GM13976 (cell line): ENCODE measurements around the gene FNDC3B.
"Not testable (repeated sequence)": the region's sequence is repeated elsewhere in the genome, so short reads cannot be mapped to it uniquely, and the experiment has no call there.

Experiments
- DNase-seq: peaks from one replicate; pipeline ENCODE4 v3.0.0; 2012; ENCODE audit warnings: low spot score
- in situ Hi-C: fragments of 300-500 bp; cut with MboI; formaldehyde crosslinking; loops from one replicate; pipeline ENCODE4 v1.12.0; 2022; ENCODE audit warnings: low sequenced_read_pairs, mixed read lengths, inconsistent platforms; ENCODE audit not compliant: unreplicated experiment
- TF ChIP-seq, protein P1 (sequence below): IDR thresholded peaks from 2 replicates; pipeline ENCODE4 v1.5.1; 2012; ENCODE audit warnings: borderline replicate concordance, mild to moderate bottlenecking; ENCODE audit not compliant: insufficient read depth; ENCODE audit errors: extremely low read depth, missing control alignments, control extremely low read depth

The FNDC3B gene

DNA sequence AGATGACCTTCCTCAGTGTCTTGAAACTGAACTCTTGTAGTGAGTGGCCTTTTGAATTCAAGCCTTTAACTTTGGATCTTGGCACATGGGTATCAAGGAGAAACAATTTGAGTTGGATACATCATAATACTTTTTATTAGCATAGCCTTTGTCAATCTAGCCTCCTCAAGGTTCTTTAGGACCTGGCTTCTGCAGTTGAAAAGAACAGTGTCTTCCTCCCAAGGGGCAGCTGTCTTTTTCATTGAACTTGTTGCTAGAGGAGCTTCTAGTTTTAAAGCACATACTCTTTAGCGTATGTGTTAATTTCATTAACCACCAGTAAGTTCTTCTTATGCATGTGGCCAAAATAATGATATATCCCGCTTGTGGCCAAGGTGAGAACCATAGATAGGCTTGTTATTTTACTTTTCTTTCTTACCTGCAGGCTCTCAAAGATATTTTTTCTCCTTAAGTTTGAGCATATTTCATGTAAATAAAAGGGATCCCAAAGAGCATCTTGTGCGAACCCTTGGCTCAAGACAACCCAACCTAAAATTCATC, 325.7 kb downstream of the FNDC3B start:
- DNase-seq: no peak
- TF ChIP-seq, protein P1, sequence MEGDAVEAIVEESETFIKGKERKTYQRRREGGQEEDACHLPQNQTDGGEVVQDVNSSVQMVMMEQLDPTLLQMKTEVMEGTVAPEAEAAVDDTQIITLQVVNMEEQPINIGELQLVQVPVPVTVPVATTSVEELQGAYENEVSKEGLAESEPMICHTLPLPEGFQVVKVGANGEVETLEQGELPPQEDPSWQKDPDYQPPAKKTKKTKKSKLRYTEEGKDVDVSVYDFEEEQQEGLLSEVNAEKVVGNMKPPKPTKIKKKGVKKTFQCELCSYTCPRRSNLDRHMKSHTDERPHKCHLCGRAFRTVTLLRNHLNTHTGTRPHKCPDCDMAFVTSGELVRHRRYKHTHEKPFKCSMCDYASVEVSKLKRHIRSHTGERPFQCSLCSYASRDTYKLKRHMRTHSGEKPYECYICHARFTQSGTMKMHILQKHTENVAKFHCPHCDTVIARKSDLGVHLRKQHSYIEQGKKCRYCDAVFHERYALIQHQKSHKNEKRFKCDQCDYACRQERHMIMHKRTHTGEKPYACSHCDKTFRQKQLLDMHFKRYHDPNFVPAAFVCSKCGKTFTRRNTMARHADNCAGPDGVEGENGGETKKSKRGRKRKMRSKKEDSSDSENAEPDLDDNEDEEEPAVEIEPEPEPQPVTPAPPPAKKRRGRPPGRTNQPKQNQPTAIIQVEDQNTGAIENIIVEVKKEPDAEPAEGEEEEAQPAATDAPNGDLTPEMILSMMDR: no peak
- in situ Hi-C loops: no loop called here

DNA sequence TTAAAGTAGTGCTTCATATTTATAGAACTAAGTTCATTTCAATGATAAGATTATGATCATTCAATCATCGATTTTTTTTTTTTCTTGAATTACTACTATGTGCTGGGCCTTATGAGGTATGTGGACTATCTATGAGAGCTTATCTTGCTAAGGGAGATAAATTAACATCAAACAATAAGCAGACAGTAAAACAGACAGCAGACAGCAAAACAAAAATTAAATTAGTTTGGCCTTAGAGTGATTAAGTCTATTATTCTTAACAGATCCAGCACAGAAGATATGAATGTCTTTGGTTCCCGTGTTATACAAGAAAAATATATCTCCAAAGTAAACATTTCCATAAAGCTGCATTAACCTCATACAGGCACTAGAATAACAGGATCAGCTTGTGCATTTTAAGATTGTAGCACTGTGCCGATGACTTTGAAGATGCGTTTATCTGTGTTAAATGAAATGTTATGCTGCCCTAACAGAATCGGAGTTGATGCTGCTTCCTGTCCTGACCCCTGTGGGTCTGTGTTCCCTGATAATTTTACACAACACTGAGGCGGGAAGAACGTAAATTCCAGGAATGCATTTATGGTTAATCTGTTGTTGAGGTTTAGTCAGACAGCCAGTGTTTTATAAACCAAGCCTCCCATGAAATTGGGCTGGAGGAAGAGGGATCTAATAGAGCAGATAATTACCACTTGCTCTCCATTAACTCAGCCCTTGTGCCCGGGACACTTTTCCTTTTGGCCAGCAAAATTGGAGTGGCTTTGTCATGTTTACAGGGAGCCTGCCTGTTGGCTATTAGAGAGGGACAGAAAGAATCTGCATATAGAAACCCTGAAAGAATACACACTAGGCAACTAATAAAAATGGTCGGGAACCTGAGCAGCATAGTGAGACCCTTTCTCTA, 328.1 kb downstream of the FNDC3B start:
- TF ChIP-seq, protein P1: no peak
- DNase-seq: no peak
- in situ Hi-C loops: no loop called here

DNA sequence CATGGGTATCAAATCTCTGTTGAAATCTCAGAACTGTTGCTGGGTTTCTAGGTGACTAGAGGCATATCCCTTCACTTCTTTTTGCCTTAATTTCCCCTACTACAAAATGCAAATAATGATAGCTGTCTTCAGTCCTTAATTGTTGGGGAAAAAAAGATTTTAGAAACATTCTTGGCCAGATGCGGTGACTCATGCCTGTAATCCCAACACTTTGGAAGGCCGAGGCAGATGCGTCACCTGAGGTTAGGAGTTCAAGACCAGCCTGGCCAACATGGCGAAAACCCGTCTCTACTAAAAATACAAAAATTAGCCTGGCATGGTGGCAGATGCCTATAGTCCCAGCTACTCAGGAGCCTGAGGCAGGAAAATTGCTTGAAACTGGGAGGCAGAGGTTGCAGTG, 329.2 kb downstream of the FNDC3B start:
- DNase-seq, in situ Hi-C loops: not testable (repeated sequence)

DNA sequence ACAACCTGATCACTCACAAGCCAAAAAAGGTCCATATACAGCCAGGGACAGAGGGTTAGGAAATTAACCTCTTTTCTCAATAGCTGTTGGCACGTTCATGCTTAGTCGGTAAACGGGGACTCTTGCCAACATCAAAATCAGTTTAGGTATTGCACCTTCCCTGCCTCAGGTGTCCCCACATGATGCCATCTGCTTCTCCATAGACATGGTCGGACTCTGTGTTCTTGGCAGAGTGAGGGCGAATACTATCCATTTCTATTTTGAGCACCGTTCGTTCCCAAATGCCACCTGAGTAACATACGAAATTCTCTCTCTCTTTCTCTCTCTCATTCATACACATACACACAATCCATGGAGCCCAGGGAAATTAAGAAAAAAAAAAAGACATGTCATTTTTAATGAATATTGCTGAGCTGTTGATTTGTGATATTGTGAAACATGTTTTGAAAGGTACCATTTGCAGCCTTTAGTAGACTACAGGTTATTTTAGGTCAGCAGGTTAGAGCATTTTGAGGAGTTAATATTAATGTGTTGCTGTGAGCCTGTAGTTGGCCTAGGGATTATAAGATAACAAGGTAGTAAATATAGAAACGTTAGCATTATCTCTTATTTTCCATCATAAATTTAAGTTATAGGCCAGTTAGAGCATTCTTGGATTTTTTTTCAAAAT, 330.3 kb downstream of the FNDC3B start:
- TF ChIP-seq, protein P1: no peak
- in situ Hi-C loops: no loop called here
- no peak for DNase-seq

DNA sequence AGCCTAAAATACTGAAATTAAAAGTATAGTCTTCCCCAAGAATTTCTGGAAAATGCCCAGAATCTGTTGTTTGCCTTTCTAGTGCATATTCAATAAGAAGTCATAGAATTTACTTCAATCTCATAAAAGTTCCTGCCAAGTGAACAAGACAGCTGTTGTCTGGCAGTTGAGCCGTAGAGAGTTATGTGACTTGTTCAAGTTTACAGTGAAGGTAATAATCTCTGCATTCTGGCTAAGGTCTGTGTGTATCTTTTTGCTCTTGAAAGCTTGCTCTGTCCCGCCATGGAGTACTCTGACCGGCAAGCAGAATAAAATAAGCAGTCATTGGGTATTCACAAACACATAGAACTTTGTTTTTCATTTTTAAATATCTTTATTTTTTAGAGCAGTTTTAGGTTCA, 331.0 kb downstream of the FNDC3B start:
- TF ChIP-seq, protein P1: no peak
- DNase-seq: no peak
- in situ Hi-C loops: no loop called here

DNA sequence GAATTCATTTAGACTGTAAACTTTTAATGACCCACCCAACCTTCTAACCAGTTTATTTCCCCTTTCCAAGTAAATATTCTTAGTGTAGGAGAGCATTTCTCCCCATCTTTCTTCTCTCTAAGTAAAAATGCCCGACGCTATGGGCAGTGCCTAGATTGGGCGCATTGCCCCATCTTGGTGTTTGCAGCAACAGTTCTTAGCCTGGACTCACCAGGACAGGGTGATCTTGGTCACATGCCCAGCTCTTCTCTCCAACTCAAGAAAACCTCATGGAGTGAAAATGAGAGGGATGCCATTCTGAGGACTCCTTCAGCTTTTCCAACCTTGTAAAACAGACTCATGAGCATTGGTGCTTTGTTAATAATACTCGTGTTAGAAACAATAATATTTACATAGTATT, 332.2 kb downstream of the FNDC3B start:
- in situ Hi-C loops: no loop called here
- TF ChIP-seq, protein P1: no peak
- DNase-seq: no peak

DNA sequence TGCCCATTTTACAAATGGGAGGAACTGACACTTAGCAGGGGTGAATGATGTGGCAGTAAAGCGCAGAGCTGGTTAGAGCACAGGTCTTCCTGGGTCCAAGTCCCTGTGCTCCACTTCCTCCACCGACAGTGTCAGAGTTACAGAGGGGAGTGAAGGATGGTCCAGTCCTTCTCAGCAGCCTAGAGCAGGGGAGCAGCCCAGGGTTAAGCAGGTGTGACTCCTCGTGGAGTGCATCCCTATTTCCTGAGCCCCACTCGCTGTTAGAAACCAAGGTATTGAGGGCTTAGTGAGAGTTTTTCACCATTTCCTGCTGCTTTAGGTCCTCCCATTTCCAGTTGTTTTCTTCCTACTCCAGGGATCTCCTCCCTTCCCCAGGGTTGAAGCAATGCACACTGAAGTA, 333.5 kb downstream of the FNDC3B start:
- in situ Hi-C loops: no loop called here
- DNase-seq: no peak
- TF ChIP-seq, protein P1: no peak
